BLaER1 treated with 17β-estradiol and CSF1 and Interleukin-3, amounts not matched to agents 10 nM and 100 nM (cell line): ENCODE data around the gene ADAMTS18.

ENCODE experiments used
- H3K27ac ChIP-seq, 11 experiments: shearing (Covaris generic); formaldehyde crosslinking; 2 replicates each; pipeline ENCODE4 v1.8.1; 2022
- H3K27me3 ChIP-seq, 11 experiments: shearing (Covaris generic); formaldehyde crosslinking; 2 replicates each; pipeline ENCODE4 v1.8.1; 2022
- H3K36me3 ChIP-seq, 11 experiments: shearing (Covaris generic); formaldehyde crosslinking; 2 replicates each; pipeline ENCODE4 v1.8.1; 2022
- H3K4me1 ChIP-seq, 10 experiments: shearing (Covaris generic); formaldehyde crosslinking; 2 replicates each; pipeline ENCODE4 v1.8.1; 2022
- H3K4me2 ChIP-seq, 11 experiments: shearing (Covaris generic); formaldehyde crosslinking; 2 replicates each; pipeline ENCODE4 v1.8.1; 2022
- H3K4me3 ChIP-seq, 10 experiments: shearing (Covaris generic); formaldehyde crosslinking; 2 replicates each; pipeline ENCODE4 v1.8.1; 2022
- H3K9ac ChIP-seq, 11 experiments: shearing (Covaris generic); formaldehyde crosslinking; 2 replicates each; pipeline ENCODE4 v1.8.1; 2022
- H3K9me3 ChIP-seq, 11 experiments: shearing (Covaris generic); formaldehyde crosslinking; replicated peaks in 1 of 11; 2 replicates each; pipeline ENCODE4 v1.8.1; 2022
- H4K20me1 ChIP-seq, 11 experiments: shearing (Covaris generic); formaldehyde crosslinking; 2 replicates each; pipeline ENCODE4 v1.8.1; 2022
- Cebpa-rat ChIP-seq, 11 experiments: shearing (Covaris generic); IDR thresholded peaks; 2 replicates each; pipeline ENCODE4 v1.8.1; 2022

ADAMTS18 gene

DNA sequence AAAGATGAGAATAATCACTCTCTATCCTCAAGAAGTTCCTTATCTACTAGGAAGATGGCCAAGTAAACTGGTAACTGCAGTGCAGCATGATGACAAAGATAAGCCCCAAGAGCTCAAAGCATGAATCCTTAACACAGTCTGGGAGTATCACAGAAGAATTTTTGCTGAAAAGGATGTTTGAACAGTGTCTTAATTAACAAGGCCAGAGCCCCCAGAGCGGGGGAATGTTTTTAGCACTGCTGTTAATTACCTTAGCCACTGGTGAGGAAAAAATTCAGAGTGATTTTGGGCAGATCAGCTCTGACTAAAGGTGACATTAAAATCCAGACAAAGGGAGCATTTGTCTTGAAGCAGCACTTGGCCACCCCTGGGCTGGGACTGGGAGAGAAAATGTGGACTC is 30.1 kb downstream of the ADAMTS18 start:
- Histone ChIP-seq H3K27me3 (peaks cover 0 to 89% (median 19%) of the 10 kb centered on the region in 11 experiments; a peak in 14 of 22 replicates), H3K4me1 (peaks cover 6 to 17% (median 12%) of the 10 kb centered on the region in 10 experiments; a peak in 15 of 20 replicates), H3K4me3 (no peak overlapping the region), H3K9me3 (peaks cover 10 to 25% (median 17%) of the 10 kb centered on the region in 11 experiments; a peak in 19 of 22 replicates), H3K27ac (no peak overlapping the region), H4K20me1 (peaks cover 0 to 5% (median 0%) of the 10 kb centered on the region in 11 experiments; a peak in 1 of 22 replicates), H3K4me2 (no peak overlapping the region), H3K36me3 (no peaks in the 10 kb centered on the region), H3K9ac (no peak overlapping the region)
- no peak for TF ChIP-seq Cebpa-rat (IDR thresholded peaks at IDR 0.05)

DNA sequence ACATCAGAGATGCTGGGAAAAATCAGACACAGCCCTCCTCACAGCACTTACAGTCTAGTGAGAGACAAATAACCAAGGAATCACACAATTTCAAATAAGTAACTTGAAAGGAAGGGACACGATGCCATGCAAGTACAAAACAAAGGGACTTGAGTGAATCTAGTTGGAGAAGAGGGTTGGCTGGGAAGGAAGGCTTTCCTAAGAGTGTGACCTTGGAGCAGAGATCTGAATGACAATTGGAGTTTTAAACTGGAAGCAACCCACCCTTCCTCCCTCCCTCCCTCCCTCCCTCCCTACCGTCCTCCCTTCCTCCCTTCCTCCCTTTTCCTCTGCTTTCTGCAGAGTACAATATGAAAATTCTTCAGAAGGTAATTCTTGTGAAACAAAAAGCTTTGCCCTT is 31.1 kb downstream of the ADAMTS18 start:
- H3K4me1 ChIP-seq = peaks cover 0 to 7% (median 3%) of the 10 kb centered on the region in 10 experiments; a peak in 5 of 20 replicates
- no peak for TF ChIP-seq Cebpa-rat (IDR thresholded peaks at IDR 0.05)
- H3K36me3 ChIP-seq = no peaks in the 10 kb centered on the region
- no peak overlapping the region for H3K4me3 ChIP-seq
- peaks cover 10 to 25% (median 17%) of the 10 kb centered on the region in 11 experiments; a peak in 19 of 22 replicates for H3K9me3 ChIP-seq
- H3K4me2 ChIP-seq = no peak overlapping the region
- no peak overlapping the region for H3K27ac ChIP-seq
- H4K20me1 ChIP-seq = peaks cover 0 to 5% (median 0%) of the 10 kb centered on the region in 11 experiments; a peak in 1 of 22 replicates
- peaks cover 0 to 90% (median 14%) of the 10 kb centered on the region in 11 experiments; a peak in 12 of 22 replicates for H3K27me3 ChIP-seq
- H3K9ac ChIP-seq = no peak overlapping the region

DNA sequence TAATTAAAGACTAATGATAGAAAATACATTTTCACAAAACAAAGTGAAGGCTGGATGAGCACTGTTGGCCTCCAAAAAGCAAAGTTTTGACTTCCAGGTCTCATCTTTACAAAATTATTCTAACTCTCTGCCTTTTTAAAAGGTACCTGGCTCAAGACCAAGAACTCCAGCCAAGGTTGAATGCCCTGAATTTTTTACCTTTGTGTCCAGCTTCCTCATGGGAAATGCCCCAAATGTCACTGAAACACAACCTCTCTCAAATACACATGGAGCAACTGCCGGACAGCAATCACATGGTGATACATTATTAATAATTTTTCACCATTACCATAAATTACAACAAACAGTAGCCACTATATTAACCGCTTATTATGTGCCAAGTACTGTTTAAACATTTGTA is 32.2 kb downstream of the ADAMTS18 start:
- TF ChIP-seq Cebpa-rat (IDR thresholded peaks at IDR 0.05) = no peak
- no peak overlapping the region for H3K4me3 ChIP-seq

DNA sequence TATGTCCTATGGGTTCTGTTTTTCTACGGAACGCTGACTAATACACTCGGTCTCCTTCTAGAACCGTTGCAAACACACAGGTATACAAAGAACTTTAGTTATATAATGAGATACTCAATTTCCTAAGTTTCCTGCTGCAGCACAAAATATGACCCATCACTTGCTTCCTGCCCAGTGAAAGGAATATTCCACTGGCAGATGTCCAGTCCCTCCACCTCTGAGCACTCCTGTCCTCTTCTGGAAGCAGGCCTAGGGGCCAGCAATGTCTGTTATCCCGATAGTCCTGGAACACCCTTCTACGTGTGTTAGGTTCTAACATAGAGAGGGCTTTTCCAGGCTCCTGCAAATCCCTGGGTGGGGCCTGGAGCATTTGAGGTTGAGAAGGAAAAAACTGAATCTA is 32.7 kb downstream of the ADAMTS18 start:
- peaks cover under 1 to 11% (median 7%) of the 10 kb centered on the region in 11 experiments; a peak in 17 of 22 replicates for H3K9me3 ChIP-seq
- H3K9ac ChIP-seq = no peak overlapping the region
- TF ChIP-seq Cebpa-rat (IDR thresholded peaks at IDR 0.05) = no peak
- H4K20me1 ChIP-seq = peaks cover 0 to 5% (median 0%) of the 10 kb centered on the region in 11 experiments; a peak in 1 of 22 replicates
- H3K4me3 ChIP-seq = no peak overlapping the region
- H3K27me3 ChIP-seq = peaks cover 0 to 88% (median 14%) of the 10 kb centered on the region in 11 experiments; a peak in 12 of 22 replicates
- H3K4me1 ChIP-seq = no peaks in the 10 kb centered on the region
- no peak overlapping the region for H3K27ac ChIP-seq
- H3K36me3 ChIP-seq = no peaks in the 10 kb centered on the region
- H3K4me2 ChIP-seq = no peak overlapping the region

More for the DNA sequence above, 32.2 kb downstream of the ADAMTS18 start:
- Histone ChIP-seq H3K36me3 (no peaks in the 10 kb centered on the region), H3K27me3 (peaks cover 0 to 91% (median 14%) of the 10 kb centered on the region in 11 experiments; a peak in 12 of 22 replicates), H4K20me1 (peaks cover 0 to 5% (median 0%) of the 10 kb centered on the region in 11 experiments; a peak in 1 of 22 replicates), H3K4me1 (no peaks in the 10 kb centered on the region), H3K9ac (no peak overlapping the region), H3K27ac (no peak overlapping the region), H3K4me2 (no peak overlapping the region), H3K9me3 (peaks cover 6 to 17% (median 12%) of the 10 kb centered on the region in 11 experiments; a peak in 19 of 22 replicates)

DNA sequence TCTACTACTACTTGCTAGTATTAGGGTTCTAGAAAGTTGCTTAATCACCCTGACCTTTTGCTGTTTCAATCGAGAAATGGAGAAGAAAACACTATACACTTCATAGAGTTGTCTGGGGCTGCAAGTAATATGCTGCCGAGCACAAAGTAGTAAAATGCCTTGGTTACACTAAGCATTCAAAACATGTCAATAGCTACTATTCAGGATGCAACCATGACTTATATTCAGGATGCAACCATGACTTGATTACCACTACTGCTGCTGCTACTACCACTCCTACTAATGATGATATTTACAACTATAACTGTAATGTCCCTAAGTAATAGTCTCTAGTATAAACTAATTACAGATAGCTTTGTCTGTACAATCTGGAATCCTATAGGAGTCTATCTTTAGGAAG is 35.3 kb downstream of the ADAMTS18 start:
- H4K20me1 ChIP-seq = no peaks in the 10 kb centered on the region; a peak in 2 of 22 replicates
- H3K4me2 ChIP-seq = no peak overlapping the region
- H3K4me1 ChIP-seq = no peaks in the 10 kb centered on the region
- no peak overlapping the region for H3K9ac ChIP-seq
- H3K27ac ChIP-seq = no peak overlapping the region
- no peaks in the 10 kb centered on the region for H3K9me3 ChIP-seq
- no peak for TF ChIP-seq Cebpa-rat (IDR thresholded peaks at IDR 0.05)
- H3K27me3 ChIP-seq = peaks cover 0 to 64% (median 3%) of the 10 kb centered on the region in 11 experiments; a peak in 11 of 22 replicates
- no peaks in the 10 kb centered on the region for H3K36me3 ChIP-seq
- H3K4me3 ChIP-seq = no peak overlapping the region

GRCh38 chr16:77399066-77399465 is 35.8 kb downstream of the ADAMTS18 start:
- Histone ChIP-seq H3K27me3 (peaks cover 0 to 59% (median 0%) of the 10 kb centered on the region in 11 experiments; a peak in 11 of 22 replicates), H3K36me3 (no peaks in the 10 kb centered on the region), H4K20me1 (no peaks in the 10 kb centered on the region; a peak in 1 of 22 replicates), H3K9me3 (no peaks in the 10 kb centered on the region), H3K4me1 (no peaks in the 10 kb centered on the region), H3K4me3 (no peak overlapping the region), H3K4me2 (no peak overlapping the region), H3K27ac (no peak overlapping the region), H3K9ac (no peak overlapping the region)
- no peak for TF ChIP-seq Cebpa-rat (IDR thresholded peaks at IDR 0.05)

DNA sequence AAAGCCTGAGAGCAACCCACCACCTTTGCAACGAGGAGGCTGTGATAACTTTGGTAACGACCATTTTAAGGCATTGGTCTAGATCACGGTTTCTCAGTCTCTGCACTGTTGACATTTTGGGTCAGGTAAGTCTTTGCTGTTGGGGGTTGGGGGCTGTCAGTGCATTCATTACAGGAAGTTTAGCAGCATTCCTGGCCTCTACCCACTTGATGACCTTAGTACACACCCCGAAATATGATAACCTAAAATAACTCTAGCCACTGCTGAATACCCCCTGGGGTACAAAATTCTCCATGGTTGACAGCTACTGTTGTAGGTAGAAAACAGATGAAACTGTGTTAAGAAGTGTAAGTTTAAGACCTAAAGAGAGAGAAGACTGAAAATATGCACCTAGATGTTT is 36.3 kb downstream of the ADAMTS18 start:
- Histone ChIP-seq H3K4me3 (no peak overlapping the region), H3K4me1 (no peaks in the 10 kb centered on the region), H3K36me3 (no peaks in the 10 kb centered on the region), H3K27ac (no peak overlapping the region), H4K20me1 (no peaks in the 10 kb centered on the region; a peak in 1 of 22 replicates), H3K4me2 (peak overlapping the region in 1 of 11 experiments; percentile 12; a peak in 2 of 22 replicates), H3K27me3 (peaks cover 0 to 57% (median 0%) of the 10 kb centered on the region in 11 experiments; a peak in 11 of 22 replicates), H3K9me3 (0 out of 22 replicates have a peak, but pooled peaks cover 0 to 2% (median 0%) of the 10 kb centered on the region in 11 experiments), H3K9ac (no peak overlapping the region)
- no peak for TF ChIP-seq Cebpa-rat (IDR thresholded peaks at IDR 0.05)

DNA sequence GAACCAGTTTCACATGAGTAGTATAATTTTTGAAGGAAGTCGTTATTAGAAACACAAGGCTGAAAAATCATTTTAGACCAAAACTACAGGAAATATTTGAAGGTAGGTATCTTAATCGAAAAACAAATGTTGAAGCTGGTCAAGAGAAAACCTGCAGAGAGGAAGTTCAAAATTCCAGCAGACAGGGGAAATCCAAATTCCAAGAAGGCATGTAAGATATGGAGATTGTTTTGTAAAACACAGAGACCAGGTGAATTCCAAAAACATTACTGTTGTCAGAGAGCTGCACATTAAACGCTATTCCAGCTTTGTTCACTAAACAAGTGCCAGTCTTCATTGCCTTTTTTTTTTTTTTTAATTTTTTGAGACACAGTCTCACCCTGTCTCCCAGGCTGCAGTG is 38.4 kb downstream of the ADAMTS18 start:
- Histone ChIP-seq H3K27me3 (peaks cover 0 to 39% (median 0%) of the 10 kb centered on the region in 11 experiments; a peak in 8 of 22 replicates), H3K9me3 (0 out of 22 replicates have a peak, but pooled peaks cover 0 to 6% (median 0%) of the 10 kb centered on the region in 11 experiments), H3K36me3 (no peaks in the 10 kb centered on the region), H3K4me1 (no peaks in the 10 kb centered on the region), H3K27ac (no peak overlapping the region), H3K4me2 (no peak overlapping the region), H3K9ac (no peak overlapping the region), H3K4me3 (no peak overlapping the region), H4K20me1 (no peaks in the 10 kb centered on the region; a peak in 1 of 22 replicates)
- TF ChIP-seq Cebpa-rat (IDR thresholded peaks at IDR 0.05) = no peak

DNA sequence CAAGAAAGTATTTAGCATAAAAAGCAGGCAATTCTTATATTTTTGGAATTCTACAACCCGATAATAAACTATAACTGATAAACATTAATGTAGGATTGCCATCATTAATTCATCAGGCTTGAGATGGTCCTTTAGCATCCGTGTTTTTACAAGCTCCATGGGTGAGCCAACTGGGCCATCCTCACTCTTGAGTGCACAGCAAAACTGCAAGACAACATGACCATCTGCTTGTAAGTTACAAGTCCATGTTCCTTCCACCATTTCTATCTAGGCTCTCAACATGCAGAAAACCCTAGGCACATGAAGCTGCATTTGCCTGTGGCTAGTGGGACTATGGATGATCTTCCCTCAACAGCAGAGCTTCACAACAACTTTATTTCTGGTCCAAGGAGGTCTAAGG is 40.1 kb downstream of the ADAMTS18 start:
- no peaks in the 10 kb centered on the region for H3K36me3 ChIP-seq
- no peak overlapping the region for H3K9ac ChIP-seq
- H3K4me2 ChIP-seq = no peak overlapping the region
- no peaks in the 10 kb centered on the region for H3K4me1 ChIP-seq
- peaks cover 0 to 26% (median 0%) of the 10 kb centered on the region in 11 experiments; a peak in 5 of 22 replicates for H3K27me3 ChIP-seq
- no peaks in the 10 kb centered on the region; a peak in 1 of 22 replicates for H4K20me1 ChIP-seq
- no peak for TF ChIP-seq Cebpa-rat (IDR thresholded peaks at IDR 0.05)
- H3K4me3 ChIP-seq = no peak overlapping the region
- H3K27ac ChIP-seq = no peak overlapping the region
- H3K9me3 ChIP-seq = 0 out of 22 replicates have a peak, but pooled peaks cover 0 to 6% (median 0%) of the 10 kb centered on the region in 11 experiments
